DMS153 treated with DMSO at 0.1 percent for 48 hours (cell line): ENCODE data around the gene WDR31.
"Not testable (repeated sequence)": the region's sequence is repeated elsewhere in the genome, so short reads cannot be mapped to it uniquely, and the experiment has no call there.

Experiments
- DNase-seq: peaks from one replicate; lab custom pipeline; 2025; ENCODE audit not compliant: unreplicated experiment; lab: John Stamatoyannopoulos, UW

WDR31 gene

GRCh38 chr9:113368982-113369854 is 29.1 kb upstream of the WDR31 start:
- no peak for DNase-seq

- no peak for DNase-seq
Observed at GRCh38 chr9:113368348-113368981, 28.4 kb upstream of the WDR31 start.

GRCh38 chr9:113365652-113366051 is 25.6 kb upstream of the WDR31 start:
- DNase-seq: not testable (repeated sequence)

- DNase-seq: no peak
Observed at GRCh38 chr9:113364951-113365350, 24.9 kb upstream of the WDR31 start.

GRCh38 chr9:113363336-113363735 is 23.3 kb upstream of the WDR31 start:
- no peak for DNase-seq

GRCh38 chr9:113361304-113362018 is 21.4 kb upstream of the WDR31 start:
- no peak for DNase-seq

GRCh38 chr9:113360242-113360842 is 20.3 kb upstream of the WDR31 start:
- no peak for DNase-seq

GRCh38 chr9:113359385-113359784 is 19.3 kb upstream of the WDR31 start:
- no peak for DNase-seq

GRCh38 chr9:113356686-113357292 is 16.7 kb upstream of the WDR31 start:
- no peak for DNase-seq

- DNase-seq: no peak
Observed at GRCh38 chr9:113355040-113355596, 15.0 kb upstream of the WDR31 start.

- DNase-seq: no peak
Observed at GRCh38 chr9:113352411-113352810, 12.3 kb upstream of the WDR31 start.

GRCh38 chr9:113352006-113352405 is 11.9 kb upstream of the WDR31 start:
- no peak for DNase-seq

- DNase-seq: no peak
Observed at GRCh38 chr9:113350937-113351336, 10.9 kb upstream of the WDR31 start.

- DNase-seq: no peak
Observed at GRCh38 chr9:113350107-113350661, 10.1 kb upstream of the WDR31 start.

GRCh38 chr9:113349445-113350094 is 9.5 kb upstream of the WDR31 start, which contains the start of gene BSPRY:
Gene BSPRY (plus strand): TSS chr9:113349541. CDS start chr9:113349580, 39 bp downstream.
- DNase-seq: peak; percentile 9

- no peak for DNase-seq
Observed at GRCh38 chr9:113349066-113349444, 9.0 kb upstream of the WDR31 start.

- no peak for DNase-seq
Observed at GRCh38 chr9:113348437-113348836, 8.4 kb upstream of the WDR31 start.

- no peak for DNase-seq
Observed at GRCh38 chr9:113345671-113346070, 5.6 kb upstream of the WDR31 start.

- no peak for DNase-seq
Observed at GRCh38 chr9:113345190-113345589, 5.1 kb upstream of the WDR31 start.

- peak; percentile 95 for DNase-seq
Observed at GRCh38 chr9:113343732-113344231, 3.7 kb upstream of the WDR31 start.
